Thymus (tissue), 11 donors: ENCODE measurements around the gene PRKCH. TPM values are rescaled to one million over a fixed set of nuclear protein-coding genes. Genes with fewer than 3 reads are reported as not detected.
A peak's percentile ranks its signal among the peaks of the same experiment; 100 is the strongest.

Experiments
- DNase-seq, 9 donors: peaks; one replicate each; pipeline ENCODE4 v3.0.0-alpha.2; 2013; ENCODE audit warnings: low spot score in 9 of 9, low read depth in 6 of 9, missing footprints in 1 of 9
- H3K27ac ChIP-seq, 2 donors: one replicate each; pipeline ENCODE4 v1.5.1; 2013; ENCODE audit warnings: control low read depth in 1 of 2, low read depth in 1 of 2, low read length in 1 of 2, mild to moderate bottlenecking in 1 of 2, moderate library complexity in 1 of 2
- H3K27me3 ChIP-seq, 2 donors: one replicate each; pipeline ENCODE4 v1.5.1; 2013; ENCODE audit warnings: low read length in 1 of 2; ENCODE audit not compliant: control insufficient read depth in 2 of 2, insufficient read depth in 1 of 2
- H3K36me3 ChIP-seq, 2 donors: one replicate each; pipeline ENCODE4 v1.5.1; 2013; ENCODE audit warnings: low read length in 1 of 2, mild to moderate bottlenecking in 1 of 2, moderate library complexity in 1 of 2; ENCODE audit not compliant: control insufficient read depth in 2 of 2, insufficient read depth in 2 of 2
- H3K4me1 ChIP-seq, 2 donors: one replicate each; pipeline ENCODE4 v1.5.1; 2013; ENCODE audit warnings: low read length in 2 of 2; ENCODE audit not compliant: control insufficient read depth in 2 of 2, insufficient read depth in 2 of 2
- H3K4me3 ChIP-seq, 2 donors: one replicate each; pipeline ENCODE4 v1.5.1; 2013; ENCODE audit warnings: low read length in 2 of 2, control low read depth in 1 of 2, mild to moderate bottlenecking in 1 of 2
- H3K9me3 ChIP-seq, 2 donors: one replicate each; pipeline ENCODE4 v1.5.1; 2013; ENCODE audit warnings: low read length in 1 of 2, mild to moderate bottlenecking in 1 of 2; ENCODE audit not compliant: control insufficient read depth in 2 of 2, insufficient read depth in 1 of 2
- WGBS: extraction: QIAGEN DNeasy Blood & Tissue Kit; methylation state at CpG from one replicate; pipeline ENCODE4 v1.1.7; 2013; 5-methylcytosine and 5-hydroxymethylcytosine counted together
- polyA plus RNA-seq: library from polyadenylated mRNA; stranded (reverse); fragments of 200-250 nt; gene quantifications from one replicate; pipeline ENCODE4 v1.2.3, GENCODE V29; 2013
- total RNA-seq: library from RNA; stranded (reverse); fragments of 120-200 nt; gene quantifications from one replicate; pipeline ENCODE4 v1.2.4, GENCODE V29; 2013
- donor health status: healthy.

The PRKCH gene
- total and polyA plus RNA-seq, 2 donors: 73.5 to 81.8 TPM

DNA sequence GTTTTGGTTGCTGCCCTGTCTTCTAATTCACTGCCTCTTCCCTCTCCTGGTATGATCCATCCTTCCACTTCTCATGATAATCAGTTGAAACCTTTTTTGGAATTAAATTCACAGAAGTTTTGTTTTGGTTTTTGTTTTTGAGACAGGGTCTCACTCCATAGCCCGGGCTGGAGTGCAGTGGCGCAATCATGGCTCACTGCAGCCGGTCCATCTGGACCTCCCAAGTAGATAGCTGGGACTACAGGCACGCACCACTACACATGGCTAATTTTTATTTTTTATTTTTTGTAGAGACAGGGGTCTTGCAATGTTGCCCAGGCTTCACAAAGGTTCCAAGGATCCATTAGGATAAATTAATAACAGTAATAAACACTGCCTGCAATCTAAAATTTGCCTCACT is 164.3 kb downstream of the PRKCH start:
- no peak overlapping the region for H3K27ac ChIP-seq
- no peaks in the 10 kb centered on the region for H3K27me3 ChIP-seq
- no peak overlapping the region for H3K4me3 ChIP-seq
- peaks cover 0 to 7% of the 10 kb centered on the region in 2 donors for H3K4me1 ChIP-seq
- DNase-seq: no peak
- 97% methylated on average over 4 of the region's 4 CpGs for WGBS
- peaks cover 45 to 65% of the 10 kb centered on the region in 2 donors for H3K36me3 ChIP-seq
- H3K9me3 ChIP-seq: no peaks in the 10 kb centered on the region

DNA sequence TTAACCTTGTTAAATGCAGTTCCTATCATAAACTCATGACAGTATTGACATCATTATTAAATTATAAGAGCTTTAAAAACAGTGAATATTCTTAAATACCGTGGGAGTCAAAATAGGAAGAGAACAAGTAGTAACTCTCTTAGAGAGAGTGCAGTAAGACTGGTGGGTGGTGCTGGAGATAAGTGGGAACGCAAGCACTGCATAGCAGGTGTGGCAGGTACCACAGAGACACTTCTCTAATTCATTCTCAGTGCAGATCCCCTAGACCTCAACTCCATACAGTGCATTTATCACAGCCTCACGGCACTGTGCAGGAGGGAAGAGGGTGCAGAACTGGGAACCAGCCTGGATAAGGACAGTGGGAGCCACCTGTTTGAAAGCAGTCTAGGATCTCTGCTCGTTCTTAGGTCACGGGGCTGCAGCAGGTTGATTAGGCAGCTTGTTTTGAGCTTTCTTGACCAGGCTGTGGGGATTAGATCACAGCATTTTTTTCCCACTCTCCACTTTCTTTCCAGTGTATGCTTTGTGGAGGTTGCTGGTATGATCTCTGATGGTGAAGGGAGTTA is 165.6 kb downstream of the PRKCH start:
- Histone ChIP-seq H3K27me3 (no peaks in the 10 kb centered on the region), H3K9me3 (no peaks in the 10 kb centered on the region), H3K27ac (no peak overlapping the region), H3K36me3 (peaks cover 45 to 65% of the 10 kb centered on the region in 2 donors), H3K4me1 (no peaks in the 10 kb centered on the region), H3K4me3 (no peak overlapping the region)
- DNase-seq: no peak
- 99% methylated on average over 5 of the region's 5 CpGs for WGBS

DNA sequence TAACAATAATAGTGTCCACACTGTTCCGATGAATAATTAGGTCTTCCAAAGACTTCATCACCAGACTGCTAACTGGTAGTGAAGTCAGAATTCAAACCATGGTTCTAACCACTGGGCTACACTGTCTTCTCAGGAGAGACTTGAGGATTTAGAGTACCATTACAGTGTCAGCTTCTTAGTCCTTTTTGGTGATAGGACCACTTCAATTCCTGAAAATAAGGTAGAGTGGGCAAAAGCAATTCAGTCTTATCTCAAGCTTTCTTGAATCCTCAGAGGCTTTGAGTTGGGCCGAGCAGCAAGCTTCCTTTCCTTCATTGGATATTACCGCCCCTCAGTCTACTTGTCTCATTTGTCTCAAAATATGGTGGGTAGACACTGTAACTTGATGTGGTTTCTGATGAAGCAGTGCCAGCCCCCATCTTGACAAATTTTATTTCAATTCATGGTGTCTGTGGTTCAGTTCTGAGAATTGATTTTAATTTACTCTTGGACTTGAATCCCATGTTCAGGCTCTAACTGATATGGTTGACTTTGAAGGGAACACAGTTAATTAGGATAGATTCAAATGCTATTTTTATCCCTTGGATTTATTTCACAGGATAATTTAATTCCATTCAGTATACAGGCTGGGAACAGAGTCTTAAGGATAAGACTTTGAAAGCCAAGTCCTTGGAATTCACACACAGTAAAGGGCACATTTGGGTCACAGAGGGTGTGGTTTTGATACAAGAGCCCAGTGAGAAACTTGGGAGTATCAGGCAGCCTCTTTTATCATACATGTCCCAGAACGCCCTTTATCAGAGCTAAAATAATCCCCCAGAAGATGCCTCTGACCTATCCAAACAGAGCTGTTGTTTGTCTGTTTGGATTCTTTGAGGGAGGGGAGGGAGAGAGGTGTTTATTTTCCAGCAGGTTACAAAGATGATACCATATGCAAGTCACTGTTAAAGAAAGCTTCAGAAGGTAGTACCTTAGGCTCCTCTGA is 167.3 kb downstream of the PRKCH start:
- peak overlapping the region in 1 of 2 donors; percentile 31 for H3K27ac ChIP-seq
- no peak overlapping the region for H3K4me3 ChIP-seq
- no peak for DNase-seq
- WGBS: 95% methylated on average over 4 of the region's 4 CpGs
- no peaks in the 10 kb centered on the region for H3K4me1 ChIP-seq
- peaks cover 35 to 67% of the 10 kb centered on the region in 2 donors for H3K36me3 ChIP-seq
- H3K27me3 ChIP-seq: no peaks in the 10 kb centered on the region
- H3K9me3 ChIP-seq: no peaks in the 10 kb centered on the region

DNA sequence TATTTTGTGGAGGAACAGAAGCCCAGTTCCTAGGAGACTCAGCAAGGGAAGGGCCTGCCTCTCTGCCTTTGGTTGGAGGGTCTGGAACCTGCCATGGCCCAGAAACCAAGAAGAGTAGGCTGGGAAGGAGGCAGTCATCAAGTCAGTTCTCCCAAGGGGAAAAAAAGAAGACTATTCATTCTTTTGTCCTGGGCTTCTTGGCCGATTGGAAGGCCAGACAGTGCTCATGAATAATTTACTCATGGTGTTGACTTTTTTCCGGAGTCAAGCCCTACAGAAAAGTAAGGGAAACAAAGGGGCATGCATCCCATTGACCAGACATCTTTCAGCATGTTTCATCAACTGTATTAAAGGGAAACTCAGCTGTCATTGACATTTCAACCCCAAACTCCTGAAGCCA is 168.1 kb downstream of the PRKCH start:
- Histone ChIP-seq H3K27me3 (no peaks in the 10 kb centered on the region), H3K27ac (no peak overlapping the region), H3K4me1 (no peaks in the 10 kb centered on the region), H3K9me3 (no peaks in the 10 kb centered on the region), H3K36me3 (peaks cover 35 to 61% of the 10 kb centered on the region in 2 donors), H3K4me3 (no peak overlapping the region)
- over 99% methylated on average over 2 of the region's 2 CpGs for WGBS
- no peak for DNase-seq

DNA sequence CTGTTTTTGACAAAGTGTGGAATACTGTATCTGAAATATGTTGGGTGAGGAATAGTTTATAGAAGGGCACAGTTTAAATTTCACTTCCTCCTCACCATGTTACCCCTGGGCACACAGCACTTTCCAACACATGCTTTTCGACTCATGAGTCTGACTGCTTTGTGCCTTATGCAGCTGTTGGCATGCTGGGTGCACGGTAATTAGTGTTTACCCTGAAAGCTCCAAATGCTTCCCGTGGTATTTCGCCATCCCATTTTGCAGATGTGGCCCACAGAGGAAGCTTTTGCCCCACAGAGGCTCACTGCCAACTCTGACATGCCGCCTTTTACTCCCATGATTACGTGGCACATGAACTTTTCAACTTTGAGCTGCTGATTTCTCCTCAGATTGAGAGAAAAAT is 168.6 kb downstream of the PRKCH start:
- Histone ChIP-seq H3K4me3 (no peak overlapping the region), H3K27me3 (no peaks in the 10 kb centered on the region), H3K9me3 (no peaks in the 10 kb centered on the region), H3K4me1 (no peaks in the 10 kb centered on the region), H3K27ac (no peak overlapping the region), H3K36me3 (peaks cover 35 to 58% of the 10 kb centered on the region in 2 donors)
- DNase-seq: no peak
- WGBS: 88% methylated on average over 6 of the region's 6 CpGs

DNA sequence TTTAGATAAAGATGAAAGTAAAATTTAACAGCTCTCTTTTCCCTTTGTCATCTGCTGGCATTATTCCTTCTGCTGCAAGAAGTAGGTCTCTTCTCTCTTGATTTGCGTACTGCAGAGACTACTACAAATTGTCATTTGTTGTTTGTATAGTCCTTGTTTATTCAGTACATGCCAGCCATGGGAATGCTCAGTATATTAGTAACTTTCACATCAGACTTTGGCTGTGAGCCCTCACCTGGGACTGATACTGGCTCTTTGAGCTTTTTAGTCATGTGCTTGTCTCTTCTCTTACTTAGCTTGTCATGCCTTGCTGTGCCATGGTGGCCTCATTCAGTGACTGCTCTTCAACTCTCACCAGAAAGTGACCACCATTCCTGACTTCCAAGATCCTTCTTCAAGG is 169.8 kb downstream of the PRKCH start:
- H3K36me3 ChIP-seq: peaks cover 23 to 49% of the 10 kb centered on the region in 2 donors
- 0% methylated on average over 1 of the region's 1 CpG for WGBS
- DNase-seq: no peak
- no peak overlapping the region for H3K4me3 ChIP-seq
- H3K4me1 ChIP-seq: no peaks in the 10 kb centered on the region
- H3K27ac ChIP-seq: no peak overlapping the region
- H3K27me3 ChIP-seq: no peaks in the 10 kb centered on the region
- H3K9me3 ChIP-seq: no peaks in the 10 kb centered on the region

DNA sequence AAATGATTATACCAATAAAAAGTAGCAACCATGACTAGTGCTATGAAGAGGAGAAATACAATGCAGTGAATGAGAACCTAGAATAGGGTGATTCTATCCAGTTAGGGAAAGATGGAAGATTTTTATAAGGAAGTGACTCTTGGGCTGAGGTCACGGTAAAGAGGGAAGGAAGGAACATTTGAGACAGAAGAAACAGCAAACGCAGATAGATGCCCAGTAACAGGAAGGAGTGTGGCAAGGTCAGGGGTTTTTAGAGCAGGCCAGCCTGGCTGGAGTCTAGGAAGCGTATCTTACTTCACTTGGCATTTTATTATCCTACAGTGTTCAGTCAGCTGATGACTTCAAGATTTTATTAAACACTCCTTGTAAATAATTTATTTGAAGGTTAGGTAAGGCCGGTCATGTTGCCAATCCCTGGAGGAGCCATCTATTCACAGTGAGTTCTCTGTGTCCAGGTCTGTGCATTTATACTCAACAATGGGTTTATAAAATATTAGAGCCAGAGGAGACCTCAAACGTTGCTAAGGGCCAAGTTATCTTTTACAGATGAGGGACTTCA is 170.6 kb downstream of the PRKCH start:
- Histone ChIP-seq H3K36me3 (peaks cover 22 to 47% of the 10 kb centered on the region in 2 donors), H3K27ac (no peak overlapping the region), H3K27me3 (no peaks in the 10 kb centered on the region), H3K4me1 (no peaks in the 10 kb centered on the region), H3K9me3 (no peaks in the 10 kb centered on the region), H3K4me3 (no peak overlapping the region)
- WGBS: 94% methylated on average over 5 of the region's 5 CpGs
- no peak for DNase-seq

DNA sequence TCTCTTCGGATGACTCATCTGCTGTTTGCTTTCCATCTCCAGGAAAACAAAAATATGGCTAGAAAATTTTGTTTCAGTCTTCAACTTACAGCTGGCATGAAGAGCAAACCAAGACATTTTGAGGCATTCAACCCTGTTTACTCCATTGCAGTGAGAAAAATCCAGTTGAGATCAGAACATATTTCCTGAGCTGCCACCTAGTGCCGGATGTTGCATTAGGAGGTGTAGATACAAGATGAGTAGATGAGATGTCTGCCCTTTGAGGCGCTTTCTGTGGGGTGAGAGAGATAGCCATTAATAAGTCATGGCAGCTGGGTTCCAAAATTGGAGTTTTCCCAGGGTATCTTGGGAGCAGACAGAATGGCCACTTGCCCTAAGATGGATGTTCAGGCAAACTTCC is 171.1 kb downstream of the PRKCH start:
- Histone ChIP-seq H3K27ac (no peak overlapping the region), H3K9me3 (no peaks in the 10 kb centered on the region), H3K4me1 (no peaks in the 10 kb centered on the region), H3K4me3 (no peak overlapping the region), H3K36me3 (peaks cover 17 to 42% of the 10 kb centered on the region in 2 donors), H3K27me3 (no peaks in the 10 kb centered on the region)
- no peak for DNase-seq
- whole genome bisulfite sequencing: 98% methylated on average over 3 of the region's 3 CpGs

DNA sequence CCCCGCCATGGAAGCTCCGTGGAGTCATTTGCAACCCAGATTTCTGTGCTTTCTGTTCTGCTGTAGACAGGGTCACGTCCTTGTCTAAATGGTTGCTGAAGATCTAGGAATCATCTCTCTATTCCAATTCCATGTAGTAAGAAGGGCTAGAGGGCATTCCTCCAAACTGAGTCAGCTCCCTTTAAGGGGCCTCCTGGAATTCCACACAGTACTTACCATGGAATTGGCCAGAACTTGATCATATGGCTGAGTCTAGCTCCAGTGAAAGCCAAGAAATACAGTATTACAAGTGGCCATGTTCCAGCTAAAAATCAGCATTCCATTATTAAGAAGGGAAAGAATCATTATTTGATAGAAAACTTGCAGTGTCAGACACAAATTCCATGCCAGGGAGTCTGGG is 171.9 kb downstream of the PRKCH start:
- WGBS: 64% methylated on average over 3 of the region's 3 CpGs
- Histone ChIP-seq H3K4me1 (no peaks in the 10 kb centered on the region), H3K27ac (no peak overlapping the region), H3K36me3 (peaks cover 11 to 45% of the 10 kb centered on the region in 2 donors), H3K9me3 (no peaks in the 10 kb centered on the region), H3K4me3 (no peak overlapping the region), H3K27me3 (no peaks in the 10 kb centered on the region)
- no peak for DNase-seq
